GM12878 (cell line): ENCODE data around the gene ORC1. TPM values are rescaled to one million over a fixed set of nuclear protein-coding genes. Genes with fewer than 3 reads are reported as not detected.

Experiments used
- ATAC-seq: fragments of 200-7000 bp; cut with Tn5 transposase; 3 replicates; pipeline ENCODE4 v1.9.1; 2020; ENCODE audit warnings: mild to moderate bottlenecking, moderate library complexity
- BruUV-seq: library from RNA; stranded (reverse); fragments of 400-500 nt; replicated peaks from 2 replicates; lab custom pipeline; 2021; lab: Mats Ljungman, UMichigan
- CTCF ChIA-PET: fragments of 300-600 bp; sonication (Branson Sonifier 250); formaldehyde crosslinking; extraction: SDS; loops from one replicate; lab custom pipeline; 2021; ENCODE audit warnings: inconsistent platforms; lab: Yijun Ruan, JAX
- POLR2A ChIA-PET: fragments of 350-600 bp; formaldehyde crosslinking; extraction: SDS; loops from one replicate; lab custom pipeline; 2021; ENCODE audit warnings: inconsistent platforms; lab: Charles Lee
- RAD21 ChIA-PET: fragments of 300-600 bp; sonication (Branson Sonifier 250); formaldehyde crosslinking; loops from one replicate; lab custom pipeline; 2023; ENCODE audit warnings: antibody characterized with exemption; ENCODE audit not compliant: unreplicated experiment; lab: Charles Lee
- SMC1A ChIA-PET: fragments of 300-600 bp; sonication (Branson Sonifier 250); formaldehyde crosslinking; loops from one replicate; lab custom pipeline; 2023; ENCODE audit not compliant: unreplicated experiment, uncharacterized antibody; lab: Charles Lee
- DNase-seq: peaks from one replicate; pipeline ENCODE4 v3.0.0-alpha.2; 2011; ENCODE audit warnings: low read depth, low spot score
- FAIRE-seq: peaks from 3 replicates; lab custom pipeline; 2011; peaks lifted over from hg19 to GRCh38; lab: Jason Lieb, UNC
- H2AFZ ChIP-seq: 2 replicates; pipeline ENCODE4 v1.6.0; 2011; ENCODE audit warnings: low read depth, low read length, control low read depth; ENCODE audit not compliant: control insufficient read depth
- H3K27ac ChIP-seq: 2 replicates; pipeline ENCODE4 v1.5.1; 2011; ENCODE audit warnings: control low read depth; ENCODE audit not compliant: control insufficient read depth, insufficient read depth
- H3K27me3 ChIP-seq, 2 experiments: replicated peaks in 1 of 2; 2 replicates each; pipeline versions ENCODE4 v1.6.0 to v1.6.1; 2011; ENCODE audit warnings: low read length in 1 of 2; ENCODE audit not compliant: control insufficient read depth in 2 of 2, insufficient read depth in 2 of 2
- H3K36me3 ChIP-seq, 2 experiments: 2 replicates each; pipeline ENCODE4 v1.5.1; 2011; ENCODE audit warnings: low read length in 1 of 2; ENCODE audit not compliant: control insufficient read depth in 2 of 2, insufficient read depth in 2 of 2
- H3K4me1 ChIP-seq: 2 replicates; pipeline ENCODE4 v1.6.1; 2011; ENCODE audit warnings: mild to moderate bottlenecking, low read length, moderate library complexity, mixed read lengths; ENCODE audit not compliant: control insufficient read depth, insufficient read depth
- H3K4me2 ChIP-seq: 2 replicates; pipeline ENCODE4 v1.6.0; 2011; ENCODE audit warnings: control low read depth; ENCODE audit not compliant: control insufficient read depth, insufficient read depth
- H3K4me3 ChIP-seq: fragments of 200-600 bp; sonication (generic); 2 replicates; pipeline ENCODE4 v1.5.1; 2016
- H3K79me2 ChIP-seq: 2 replicates; pipeline ENCODE4 v1.6.0; 2011; ENCODE audit warnings: low read length; ENCODE audit not compliant: control insufficient read depth, insufficient read depth
- H3K9ac ChIP-seq: 2 replicates; pipeline ENCODE4 v1.8.0; 2011; ENCODE audit warnings: low read length, control low read depth, mixed read lengths; ENCODE audit not compliant: control insufficient read depth, insufficient read depth
- H3K9me3 ChIP-seq: replicated peaks from 3 replicates; pipeline ENCODE4 v1.5.1; 2011; ENCODE audit warnings: mild to moderate bottlenecking, low read length; ENCODE audit not compliant: control insufficient read depth, insufficient read depth
- H4K20me1 ChIP-seq: 2 replicates; pipeline ENCODE4 v1.6.0; 2011; ENCODE audit not compliant: control insufficient read depth, insufficient read depth
- BHLHE40 ChIP-seq, 2 experiments: fragments of 450-650 bp in 1 of 2; IDR thresholded peaks; 2 replicates each; pipeline ENCODE4 v1.6.1; 2011 to 2017; ENCODE audit warnings: low read depth in 2 of 2, borderline replicate concordance in 1 of 2, improper control_type of control experiment in 1 of 2, low read length in 1 of 2, mild to moderate bottlenecking in 1 of 2
- CUX1 ChIP-seq: IDR thresholded peaks from 2 replicates; pipeline ENCODE4 v1.6.1; 2012; ENCODE audit warnings: improper control_type of control experiment, low read depth, low read length; ENCODE audit not compliant: insufficient replicate concordance
- FOXM1 ChIP-seq: IDR thresholded peaks from 2 replicates; pipeline ENCODE4 v1.6.1; 2012; ENCODE audit warnings: low read depth, mild to moderate bottlenecking, inconsistent platforms, low read length, moderate library complexity
- NFIC ChIP-seq: IDR thresholded peaks from 2 replicates; pipeline ENCODE4 v1.6.1; 2012; ENCODE audit warnings: low read depth, mild to moderate bottlenecking, inconsistent platforms, low read length, moderate library complexity
- PAX5 ChIP-seq: IDR thresholded peaks from 2 replicates; pipeline ENCODE4 v1.6.1; 2011; ENCODE audit warnings: low read depth, low read length, borderline replicate concordance
- PAX8 ChIP-seq: fragments of 450-650 bp; IDR thresholded peaks from 2 replicates; pipeline ENCODE4 v1.6.1; 2017; ENCODE audit warnings: mild to moderate bottlenecking, moderate library complexity
- RBBP5 ChIP-seq: fragments of 200-600 bp; sonication (generic); conservative IDR thresholded peaks from 2 replicates; pipeline ENCODE4 v1.6.1; 2016
- SREBF2 ChIP-seq: IDR thresholded peaks from 2 replicates; pipeline ENCODE4 v1.6.1; 2012; ENCODE audit warnings: mild to moderate bottlenecking, low read length
- TCF3 ChIP-seq: IDR thresholded peaks from 2 replicates; pipeline ENCODE4 v1.6.1; 2012; ENCODE audit warnings: low read depth, mild to moderate bottlenecking, low read length, borderline replicate concordance; ENCODE audit not compliant: insufficient read depth
- ZBTB33 ChIP-seq: fragments of 450-650 bp; IDR thresholded peaks from 2 replicates; pipeline ENCODE4 v1.6.1; 2017; ENCODE audit warnings: mild to moderate bottlenecking
- ZNF622 ChIP-seq: fragments of 450-650 bp; IDR thresholded peaks from 2 replicates; pipeline ENCODE4 v1.6.1; 2017; ENCODE audit warnings: mild to moderate bottlenecking, inconsistent platforms
- WGBS: methylation state at CpG from one replicate; pipeline ENCODE4 v1.1.6; 2016; ENCODE audit warnings: low lambda C conversion rate; ENCODE audit not compliant: insufficient replicate concordance, insufficient coverage; ENCODE audit errors: missing lambda C conversion rate; 5-methylcytosine and 5-hydroxymethylcytosine counted together
- in situ Hi-C: fragments of 300-500 bp; cut with MboI; formaldehyde crosslinking; loops from 9 replicates; pipeline ENCODE4 v1.14.3; 2018; ENCODE audit warnings: mixed read lengths
- intact Hi-C: fragments of 100-400 bp; cut with micrococcal nuclease; formaldehyde crosslinking; loops from one replicate; pipeline ENCODE4 v1.14.2; 2022; ENCODE audit not compliant: unreplicated experiment
- polyA plus RNA-seq, 11 experiments: library from polyadenylated mRNA; depleted of rRNA in 4 of 11; unstranded in 6 of 11; stranded (reverse) in 5 of 11; fragments of >200 nt; fragmentation: Nextera tagmentation in 4 of 11; fragmentation: Illumina TruSeq in 1 of 11; extraction: Ambion mirVana in 4 of 11; extraction: Trizol in 1 of 11; gene quantifications; 1 replicate in 1 of 11; 2 replicates in 10 of 11; pipeline versions ENCODE4 v1.2.1 to v1.2.3, GENCODE V29; 2011 to 2016; ENCODE audit warnings: inconsistent platforms in 2 of 11, missing spikeins in 2 of 11, low read depth in 1 of 11
- total RNA-seq, 4 experiments: library from RNA; depleted of rRNA in 3 of 4; stranded (reverse); fragments of >200 nt in 3 of 4; fragmentation: Illumina TruSeq in 1 of 4; extraction: Trizol in 1 of 4; gene quantifications; 2 replicates each; pipeline versions ENCODE4 v1.2.1 to v1.2.3, GENCODE V29; 2013 to 2021
- TF ChIP-seq, protein P1 (sequence below): fragments of 450-650 bp; formaldehyde crosslinking; IDR thresholded peaks from 2 replicates; pipeline ENCODE4 v1.4.0; 2020; ENCODE audit warnings: mild to moderate bottlenecking, moderate library complexity

ORC1 gene
- total and polyA plus RNA-seq, 10 of the 15 experiments (the other 5 are each of a cell fraction or from before 2014, with no cell fraction given): 7.7 to 34.6 (median 28.7) TPM

DNA sequence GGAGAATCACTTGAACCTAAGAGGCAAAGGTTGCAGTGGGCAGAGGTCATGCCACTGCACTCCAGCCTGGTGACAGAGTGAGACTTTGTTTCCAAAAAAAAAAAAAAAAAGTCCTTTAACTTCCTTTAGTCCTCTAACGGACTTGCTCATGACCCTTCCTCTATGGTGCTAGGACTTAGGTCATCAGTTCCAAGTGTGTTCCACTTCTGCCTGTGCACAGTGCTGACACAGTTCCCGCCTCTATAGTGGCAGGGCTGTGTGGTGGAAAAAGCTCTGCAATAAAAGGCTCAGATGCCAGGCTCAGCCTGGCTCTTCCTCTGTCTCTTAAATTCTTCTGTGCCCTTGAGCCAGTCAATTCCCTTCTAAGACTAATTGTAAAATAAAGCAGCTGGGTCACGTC lies 60.2 kb downstream of the ORC1 start (continued):
- no peak for TF ChIP-seq TCF3

- H3K4me1 ChIP-seq: no peaks in the 10 kb centered on the region
- no peaks in the 10 kb centered on the region for H4K20me1 ChIP-seq
- no peak overlapping the region for H3K27ac ChIP-seq
- in situ Hi-C loops (no loop called here), intact Hi-C loops (no loop called here)
- BruUV-seq: no TSS peak
- no peaks in the 10 kb centered on the region for H3K36me3 ChIP-seq
- POLR2A ChIA-PET: interaction anchor here (0.6 to 0.7 kb wide), 3 partner anchors 25 to 1355 kb away, joined by 3 to 6 read pairs (median 6); no protein-coding TSS in a partner anchor
- no peak overlapping the region for H3K4me2 ChIP-seq
- H3K9ac ChIP-seq: no peak overlapping the region
- CTCF ChIA-PET: no interaction called here
- H3K79me2 ChIP-seq: no peaks in the 10 kb centered on the region
- no peaks in the 10 kb centered on the region; a peak in 1 of 4 replicates for H3K27me3 ChIP-seq
- H3K4me3 ChIP-seq: no peak overlapping the region
- SMC1A ChIA-PET: no interaction called here
- ATAC-seq (no peak), DNase-seq (no peak), FAIRE-seq (no peak)
- H3K9me3 ChIP-seq: no peaks in the 10 kb centered on the region
- 69% methylated on average over 7 of the region's 7 CpGs for WGBS
- RAD21 ChIA-PET: no interaction called here
- no peak overlapping the region for H2AFZ ChIP-seq
- TF ChIP-seq CUX1 (no peak), ZBTB33 (no peak), NFIC (no peak), ZNF622 (no peak), RBBP5 (no peak), PAX8 (no peak), BHLHE40 (IDR thresholded peaks at IDR 0.05; ENCODE audit: borderline replicate concordance in 1 of 2, low read depth in 2 of 2, low read length in 1 of 2) (no peak), FOXM1 (no peak), SREBF2 (no peak), PAX5 (no peak)
- TF ChIP-seq, protein P1, sequence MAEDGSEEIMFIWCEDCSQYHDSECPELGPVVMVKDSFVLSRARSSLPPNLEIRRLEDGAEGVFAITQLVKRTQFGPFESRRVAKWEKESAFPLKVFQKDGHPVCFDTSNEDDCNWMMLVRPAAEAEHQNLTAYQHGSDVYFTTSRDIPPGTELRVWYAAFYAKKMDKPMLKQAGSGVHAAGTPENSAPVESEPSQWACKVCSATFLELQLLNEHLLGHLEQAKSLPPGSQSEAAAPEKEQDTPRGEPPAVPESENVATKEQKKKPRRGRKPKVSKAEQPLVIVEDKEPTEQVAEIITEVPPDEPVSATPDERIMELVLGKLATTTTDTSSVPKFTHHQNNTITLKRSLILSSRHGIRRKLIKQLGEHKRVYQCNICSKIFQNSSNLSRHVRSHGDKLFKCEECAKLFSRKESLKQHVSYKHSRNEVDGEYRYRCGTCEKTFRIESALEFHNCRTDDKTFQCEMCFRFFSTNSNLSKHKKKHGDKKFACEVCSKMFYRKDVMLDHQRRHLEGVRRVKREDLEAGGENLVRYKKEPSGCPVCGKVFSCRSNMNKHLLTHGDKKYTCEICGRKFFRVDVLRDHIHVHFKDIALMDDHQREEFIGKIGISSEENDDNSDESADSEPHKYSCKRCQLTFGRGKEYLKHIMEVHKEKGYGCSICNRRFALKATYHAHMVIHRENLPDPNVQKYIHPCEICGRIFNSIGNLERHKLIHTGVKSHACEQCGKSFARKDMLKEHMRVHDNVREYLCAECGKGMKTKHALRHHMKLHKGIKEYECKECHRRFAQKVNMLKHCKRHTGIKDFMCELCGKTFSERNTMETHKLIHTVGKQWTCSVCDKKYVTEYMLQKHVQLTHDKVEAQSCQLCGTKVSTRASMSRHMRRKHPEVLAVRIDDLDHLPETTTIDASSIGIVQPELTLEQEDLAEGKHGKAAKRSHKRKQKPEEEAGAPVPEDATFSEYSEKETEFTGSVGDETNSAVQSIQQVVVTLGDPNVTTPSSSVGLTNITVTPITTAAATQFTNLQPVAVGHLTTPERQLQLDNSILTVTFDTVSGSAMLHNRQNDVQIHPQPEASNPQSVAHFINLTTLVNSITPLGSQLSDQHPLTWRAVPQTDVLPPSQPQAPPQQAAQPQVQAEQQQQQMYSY (CRISPR knock-in tag): no peak
Observed at GRCh38 chr1:52341655-52342260, 62.5 kb downstream of the ORC1 start.
